Measurements from ENCODE around the gene CDNF.
"Not testable (repeated sequence)": the region's sequence is repeated elsewhere in the genome, so short reads cannot be mapped to it uniquely, and the experiment has no call there.

The CDNF gene

DNA sequence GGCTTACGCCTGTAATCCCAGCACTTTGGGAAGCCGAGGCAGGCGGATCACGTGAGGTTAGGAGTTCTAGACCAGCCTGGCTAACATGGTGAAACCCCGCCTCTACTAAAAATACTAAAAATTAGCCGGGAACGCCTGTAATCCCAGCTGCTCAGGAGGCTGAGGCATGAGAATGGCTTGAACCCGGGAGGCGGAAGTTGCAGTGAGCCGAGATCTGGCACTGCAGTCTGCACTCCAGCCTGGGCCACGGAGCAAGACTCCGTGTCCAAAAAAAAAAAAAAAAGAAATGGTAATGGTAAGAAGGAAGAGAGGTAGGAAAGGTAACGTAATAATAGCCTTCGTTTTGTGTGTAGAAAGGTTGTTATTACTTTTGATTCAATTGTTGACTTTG lies 1.5 kb upstream of the CDNF start:
- no peak for DNase-seq (ENCODE audit: low read depth in 2 of 2)

DNA sequence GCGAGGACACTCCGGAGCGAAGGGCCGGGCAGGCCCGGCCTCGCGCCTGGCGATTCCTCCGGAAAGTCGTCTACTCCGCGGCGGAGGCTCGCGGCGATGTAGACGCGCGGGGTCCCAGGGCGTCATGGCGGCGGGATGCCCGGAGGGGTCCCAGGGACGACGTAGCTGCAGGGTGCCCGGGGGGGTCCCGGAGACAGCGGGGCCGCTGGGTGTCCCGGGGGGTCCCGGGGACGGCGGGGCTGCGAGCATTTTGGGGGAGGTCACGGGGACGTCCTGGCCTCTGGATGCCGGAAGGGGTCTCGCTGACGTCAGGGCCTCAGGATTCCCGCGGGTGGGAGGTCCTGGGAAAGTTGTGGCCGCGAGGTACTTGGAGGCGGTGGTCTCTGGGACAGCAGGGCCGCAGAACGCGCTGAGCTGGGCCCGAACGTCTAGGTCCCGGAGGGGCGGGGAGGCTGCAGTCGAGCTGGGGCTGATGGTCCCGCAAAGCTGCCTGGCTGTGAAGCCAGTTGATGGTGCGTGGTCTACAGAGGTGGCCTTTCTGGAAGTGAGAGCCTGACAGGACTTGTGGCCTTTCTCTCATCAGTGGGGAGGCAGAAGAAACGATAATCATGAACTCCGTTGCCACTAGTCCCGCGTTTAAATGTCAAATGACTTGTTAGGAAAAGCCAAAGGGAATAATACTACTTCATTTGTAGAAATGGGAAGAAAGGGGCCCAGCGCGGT lies 906 bp upstream of the CDNF start:
- DNase-seq (ENCODE audit: low read depth in 2 of 2), result peak in 1 of 2 donors; percentile 20

DNA sequence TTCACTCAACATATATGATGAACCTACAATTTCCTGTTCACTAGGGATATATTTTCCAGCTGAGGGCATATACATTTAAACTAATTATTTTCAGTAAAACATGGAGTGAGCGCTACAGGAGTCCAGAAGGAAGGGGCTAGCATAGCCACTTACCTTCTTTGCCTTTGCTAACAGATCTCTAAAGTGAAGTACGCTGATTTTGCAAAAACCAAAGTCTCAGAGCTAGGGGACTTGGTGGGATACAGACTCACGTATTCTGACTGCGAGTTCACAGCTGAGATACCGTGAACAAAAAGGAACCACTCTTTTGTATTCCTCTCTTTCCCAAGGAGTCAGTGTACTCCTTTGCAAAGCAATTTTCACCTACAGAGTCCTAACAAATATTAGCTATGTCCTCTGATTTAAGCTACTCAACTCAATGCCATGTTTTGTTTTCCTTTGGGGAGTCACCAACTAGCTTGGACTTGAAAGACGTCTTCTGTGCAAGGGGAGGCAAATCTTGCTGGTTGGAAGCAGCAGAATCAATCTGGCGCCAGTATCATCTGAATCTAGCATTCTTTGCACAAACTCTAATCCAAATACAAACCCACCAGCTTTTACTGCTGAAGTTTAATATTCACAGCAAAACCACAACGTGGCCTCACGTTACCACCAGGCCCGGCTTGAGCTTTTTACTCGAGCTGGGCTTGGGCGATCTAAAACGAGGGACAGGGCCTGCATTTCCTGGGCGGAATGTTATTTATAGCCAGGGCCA lies 657 bp downstream of the CDNF start:
- DNase-seq (ENCODE audit: low read depth in 2 of 2), result no peak

DNA sequence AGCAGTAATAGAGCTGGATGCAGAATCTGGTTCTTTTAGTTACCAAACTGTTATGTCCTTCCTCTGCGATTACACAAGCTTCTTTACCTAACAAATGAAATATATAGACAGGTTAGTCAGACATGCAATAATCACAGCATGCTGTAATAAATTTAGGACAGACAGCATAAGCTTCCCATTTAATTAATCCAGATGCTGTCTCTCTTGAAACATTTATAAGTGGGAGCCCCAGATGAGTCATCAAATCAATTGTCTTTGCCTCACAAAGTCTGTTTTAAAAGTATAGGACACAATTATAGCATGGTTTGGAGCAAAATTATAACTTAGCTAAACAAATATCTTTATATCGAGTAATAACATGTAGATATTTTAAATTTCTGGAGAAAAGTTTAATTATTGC lies 1.6 kb downstream of the CDNF start:
- no peak for DNase-seq (ENCODE audit: low read depth in 2 of 2)

DNA sequence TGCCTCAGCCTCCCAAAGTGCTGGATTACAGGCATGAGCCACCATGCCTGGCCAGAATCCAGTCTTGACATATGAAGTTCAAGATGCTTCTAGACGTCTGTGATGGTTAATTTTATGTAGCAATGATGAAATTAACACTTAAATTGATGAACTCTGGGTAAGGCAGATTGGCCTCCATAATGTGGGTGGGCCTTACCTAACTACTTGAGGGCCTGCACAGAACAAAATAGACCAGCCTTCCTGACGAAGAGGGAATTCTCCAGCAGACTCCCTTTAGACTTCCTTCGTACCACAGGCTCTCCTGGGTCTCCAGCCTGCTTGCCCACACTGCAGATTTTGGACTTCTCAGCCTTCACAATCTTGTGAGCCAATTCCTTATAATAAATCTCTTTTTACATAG lies 4.7 kb downstream of the CDNF start:
- no peak for DNase-seq (ENCODE audit: low read depth in 2 of 2)

DNA sequence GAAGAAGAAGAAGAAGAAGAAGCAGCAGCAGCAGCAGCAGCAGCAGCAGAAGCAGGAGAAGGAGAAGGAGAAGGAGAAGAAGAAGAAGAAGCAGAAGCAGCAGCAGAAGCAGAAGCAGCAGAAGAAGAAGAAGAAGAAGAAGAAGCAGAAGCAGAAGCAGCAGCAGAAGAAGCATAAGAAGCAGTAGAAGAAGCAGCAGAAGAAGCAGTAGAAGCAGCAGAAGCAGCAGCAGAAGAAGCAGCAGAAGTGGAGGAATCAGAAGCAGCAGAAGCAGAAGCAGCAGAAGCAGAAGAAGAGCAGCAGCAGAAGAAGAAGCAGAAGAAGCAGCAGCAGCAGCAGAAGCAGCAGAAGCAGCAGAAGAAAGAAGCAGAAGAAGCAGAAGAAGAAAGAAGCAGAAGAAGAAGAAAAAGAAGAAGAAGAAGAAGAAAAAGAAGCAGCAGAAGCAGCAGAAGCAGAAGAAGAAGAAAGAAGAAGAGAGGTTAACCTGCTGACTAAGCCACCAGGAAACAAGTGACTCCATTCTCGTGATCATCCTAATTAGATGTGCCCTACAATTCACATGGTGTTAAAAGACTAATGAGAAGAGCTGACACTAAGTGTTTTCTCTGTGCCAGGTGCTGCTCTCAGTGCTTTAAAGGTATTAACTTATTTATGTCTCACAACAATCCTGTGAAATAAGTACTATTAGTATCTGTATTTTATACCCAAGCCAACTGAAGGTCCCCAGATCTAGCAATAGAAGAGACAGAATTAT lies 11.6 kb downstream of the CDNF start:
- DNase-seq (ENCODE audit: low read depth in 2 of 2), result no peak

DNA sequence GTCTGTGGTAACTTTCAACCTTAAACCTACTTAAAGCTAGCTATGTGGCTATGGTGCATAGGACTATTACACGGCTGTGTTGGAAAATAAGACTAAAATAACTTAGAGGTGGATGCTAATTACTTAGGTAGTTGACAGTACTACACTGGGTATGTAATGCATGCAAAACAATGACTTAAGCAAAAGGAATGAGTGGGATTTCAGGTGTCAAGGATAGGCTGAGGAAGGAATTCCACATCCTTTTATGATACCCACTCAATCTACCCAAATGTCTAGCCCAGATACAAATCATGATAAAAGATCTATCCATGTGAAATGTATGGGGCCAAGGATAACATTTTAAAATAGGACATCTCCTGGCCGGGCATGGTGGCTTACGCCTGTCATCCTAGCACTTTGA lies 13.9 kb downstream of the CDNF start:
- DNase-seq (ENCODE audit: low read depth in 2 of 2), result no peak

DNA sequence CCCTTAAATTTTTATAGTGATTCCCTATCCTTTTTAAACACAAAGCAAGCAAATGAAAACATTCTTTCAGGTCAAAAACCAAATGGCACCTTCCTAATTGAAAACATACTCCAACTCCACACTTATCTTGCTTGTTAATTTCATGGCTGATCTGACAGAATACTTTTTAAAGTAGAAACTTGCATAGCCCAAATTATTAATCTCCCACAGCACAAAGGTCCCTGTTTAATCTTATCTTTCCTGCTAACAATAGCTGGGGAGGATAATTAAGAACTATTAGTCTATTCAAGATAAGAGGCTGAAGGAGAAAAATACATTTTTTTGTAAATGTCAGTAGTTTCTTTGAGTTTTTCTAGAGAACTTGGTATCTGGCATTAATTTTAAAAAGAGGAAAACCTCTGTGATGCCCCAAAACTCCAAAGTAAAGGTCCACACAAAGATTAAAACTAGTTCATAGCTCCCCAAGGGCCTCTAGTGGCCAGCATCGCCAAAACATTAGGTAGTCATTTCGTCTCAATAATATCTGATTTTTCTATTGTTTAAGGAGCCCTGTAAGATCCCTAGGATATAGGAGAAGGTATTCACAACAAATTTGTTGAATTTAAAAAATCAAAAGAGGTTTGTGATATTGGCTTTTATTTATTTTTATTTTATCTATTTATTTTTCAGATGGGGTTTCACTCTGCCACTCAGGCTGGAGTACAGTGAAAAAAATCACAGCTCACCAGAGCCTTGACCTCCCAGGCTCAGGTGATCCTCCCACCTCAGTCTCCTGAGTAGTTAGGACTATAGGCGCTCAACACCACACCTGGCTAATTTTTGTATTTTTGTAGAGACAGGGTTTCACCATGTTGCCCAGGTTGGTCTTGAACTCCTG lies 14.7 kb downstream of the CDNF start:
- peak in 1 of 2 donors; percentile 27 for DNase-seq (ENCODE audit: low read depth in 2 of 2)

DNA sequence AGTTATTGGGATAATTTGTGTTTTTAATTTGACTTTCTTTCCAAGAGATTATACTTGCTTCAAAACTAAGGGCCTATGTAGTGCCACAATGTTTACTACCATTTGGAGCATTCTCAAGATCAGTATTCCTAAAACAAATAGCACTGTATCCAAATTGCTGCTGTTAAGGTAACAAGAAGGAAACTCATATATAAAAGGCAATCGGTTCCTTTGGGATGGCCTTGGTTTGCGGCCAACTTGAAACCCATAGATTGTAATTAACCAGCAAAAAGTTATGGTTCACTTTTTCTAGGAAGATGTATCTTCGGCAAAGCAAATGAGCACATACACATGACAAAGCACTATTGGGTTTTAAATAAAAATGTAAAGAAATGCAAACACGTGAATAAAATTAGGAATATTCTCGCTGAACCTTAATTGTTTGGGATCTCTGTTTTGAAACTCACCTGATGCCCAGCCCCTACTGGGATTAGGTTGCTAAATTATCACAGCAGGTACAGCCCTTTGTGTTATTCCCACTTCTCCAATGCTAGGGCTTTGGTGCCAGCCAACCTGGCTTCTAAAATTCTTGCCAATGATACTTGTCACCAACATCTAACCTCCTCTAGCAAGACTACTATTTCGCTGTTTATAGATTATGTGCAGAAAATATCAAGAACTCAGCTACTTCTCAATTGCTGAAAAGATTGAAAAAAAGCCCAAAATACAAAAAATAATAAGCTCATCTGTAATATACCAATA lies 16.0 kb downstream of the CDNF start:
- no peak for DNase-seq (ENCODE audit: low read depth in 2 of 2)

DNA sequence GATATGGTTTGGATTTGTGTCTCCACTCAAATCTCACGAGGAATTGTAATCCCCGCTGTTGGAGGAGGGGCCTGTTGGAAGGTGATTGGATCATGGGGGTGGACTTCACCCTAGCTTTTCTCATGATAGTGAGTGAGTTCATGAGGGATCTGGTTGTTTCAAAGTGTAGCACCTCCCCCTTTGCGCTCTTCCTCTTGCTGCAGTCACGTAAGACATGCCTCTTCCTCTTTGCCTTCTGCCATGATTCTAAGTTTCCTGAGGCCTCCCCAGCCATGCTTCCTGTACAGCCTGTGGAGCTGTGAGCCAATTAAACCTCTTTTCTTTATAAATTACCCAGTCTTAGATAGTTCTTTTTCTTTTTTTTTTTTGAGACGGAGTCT lies 17.1 kb downstream of the CDNF start:
- DNase-seq (ENCODE audit: low read depth in 2 of 2), result no peak

DNA sequence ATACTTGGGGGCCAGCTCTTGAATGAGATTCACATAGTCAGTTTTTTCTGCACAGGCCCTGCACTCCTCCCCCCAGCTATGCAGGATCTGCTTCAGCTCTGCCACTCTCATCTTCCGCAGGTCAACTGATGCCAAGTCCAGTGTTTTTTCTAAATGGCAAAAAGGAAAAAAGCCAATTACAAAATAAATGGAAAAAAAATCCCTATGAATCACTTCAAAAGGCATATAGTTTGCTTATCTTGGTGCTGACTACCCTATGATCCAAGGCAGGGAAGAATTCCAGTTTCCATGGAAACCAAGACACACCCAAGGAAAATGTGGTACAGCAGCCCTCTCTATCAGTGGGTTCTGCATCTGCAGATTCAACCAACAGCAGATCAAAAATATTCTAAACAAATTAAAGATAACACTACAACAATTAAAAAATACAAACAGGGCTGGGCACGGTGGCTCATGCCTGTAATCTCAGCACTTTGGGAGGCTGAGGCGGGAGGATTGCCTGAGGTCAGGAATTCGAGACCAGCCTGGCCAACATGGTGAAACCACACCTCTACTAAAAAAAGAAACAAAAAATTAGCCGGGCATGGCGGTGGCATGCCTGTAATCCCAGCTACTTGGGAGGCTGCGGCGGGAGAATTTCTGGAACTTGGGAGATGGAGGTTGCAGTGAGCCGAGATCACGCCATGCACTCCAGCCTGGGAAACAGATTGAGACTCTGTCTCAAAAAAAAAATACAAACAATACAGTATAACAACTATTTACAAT lies 17.6 kb downstream of the CDNF start:
- no peak for DNase-seq (ENCODE audit: low read depth in 2 of 2)

DNA sequence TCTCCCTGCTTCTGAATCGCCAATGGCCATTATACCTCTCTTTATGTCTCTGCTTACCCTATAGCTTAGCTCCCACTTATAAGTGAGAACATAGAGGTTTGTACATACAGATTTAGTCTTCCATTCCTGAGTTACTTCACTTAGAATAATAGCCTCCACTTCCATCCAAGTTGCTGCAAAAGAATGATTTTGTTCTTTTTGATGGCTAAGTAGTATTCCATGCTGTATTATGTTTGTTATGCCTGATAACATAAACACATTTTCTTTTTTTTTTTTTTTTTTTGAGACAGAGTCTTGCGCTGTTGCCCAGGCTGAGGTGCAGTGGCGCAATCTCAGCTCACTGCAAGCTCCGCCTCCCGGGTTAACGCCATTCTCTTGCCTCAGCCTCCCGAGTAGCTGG lies 21.1 kb downstream of the CDNF start:
- not testable (repeated sequence) for DNase-seq (ENCODE audit: low read depth in 2 of 2)

DNA sequence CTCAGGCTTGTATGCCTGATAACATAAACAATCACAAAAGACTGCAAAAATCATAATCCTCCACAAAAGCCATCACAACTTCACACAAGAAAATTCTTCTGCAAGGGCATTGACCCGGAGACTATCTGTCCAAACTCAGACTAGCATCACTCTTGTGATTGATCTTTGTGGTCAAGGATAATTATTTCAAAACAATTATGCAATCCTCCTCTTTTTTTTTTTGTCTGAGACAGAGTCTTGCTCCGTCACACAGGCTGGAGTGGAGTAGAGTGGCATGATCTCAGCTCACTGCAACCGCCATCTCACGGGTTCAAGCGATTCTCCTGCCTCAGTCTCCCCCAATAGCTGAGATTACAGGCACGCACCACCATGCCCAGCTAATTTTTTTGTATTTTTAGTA lies 22.2 kb downstream of the CDNF start:
- no peak for DNase-seq (ENCODE audit: low read depth in 2 of 2)

DNA sequence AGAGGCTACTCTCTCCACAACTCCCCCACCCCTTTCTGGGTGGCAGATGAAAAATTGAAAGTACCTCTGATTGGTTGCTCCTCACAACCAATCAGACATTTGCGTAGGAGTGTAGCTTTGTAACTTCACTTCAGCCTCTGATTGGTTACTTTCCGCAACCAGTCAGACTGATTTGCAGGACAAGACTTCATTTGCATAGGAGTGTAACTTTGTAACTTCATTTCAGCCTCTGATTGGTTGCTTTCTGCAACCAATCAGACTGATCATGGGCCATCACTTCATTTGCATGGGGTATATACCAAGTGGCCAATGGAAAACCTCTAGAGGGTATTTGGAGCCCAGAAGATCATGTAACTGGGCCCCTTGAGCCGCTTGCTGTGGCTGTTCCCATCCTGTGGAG lies 25.6 kb downstream of the CDNF start:
- no peak for DNase-seq (ENCODE audit: low read depth in 2 of 2)

DNA sequence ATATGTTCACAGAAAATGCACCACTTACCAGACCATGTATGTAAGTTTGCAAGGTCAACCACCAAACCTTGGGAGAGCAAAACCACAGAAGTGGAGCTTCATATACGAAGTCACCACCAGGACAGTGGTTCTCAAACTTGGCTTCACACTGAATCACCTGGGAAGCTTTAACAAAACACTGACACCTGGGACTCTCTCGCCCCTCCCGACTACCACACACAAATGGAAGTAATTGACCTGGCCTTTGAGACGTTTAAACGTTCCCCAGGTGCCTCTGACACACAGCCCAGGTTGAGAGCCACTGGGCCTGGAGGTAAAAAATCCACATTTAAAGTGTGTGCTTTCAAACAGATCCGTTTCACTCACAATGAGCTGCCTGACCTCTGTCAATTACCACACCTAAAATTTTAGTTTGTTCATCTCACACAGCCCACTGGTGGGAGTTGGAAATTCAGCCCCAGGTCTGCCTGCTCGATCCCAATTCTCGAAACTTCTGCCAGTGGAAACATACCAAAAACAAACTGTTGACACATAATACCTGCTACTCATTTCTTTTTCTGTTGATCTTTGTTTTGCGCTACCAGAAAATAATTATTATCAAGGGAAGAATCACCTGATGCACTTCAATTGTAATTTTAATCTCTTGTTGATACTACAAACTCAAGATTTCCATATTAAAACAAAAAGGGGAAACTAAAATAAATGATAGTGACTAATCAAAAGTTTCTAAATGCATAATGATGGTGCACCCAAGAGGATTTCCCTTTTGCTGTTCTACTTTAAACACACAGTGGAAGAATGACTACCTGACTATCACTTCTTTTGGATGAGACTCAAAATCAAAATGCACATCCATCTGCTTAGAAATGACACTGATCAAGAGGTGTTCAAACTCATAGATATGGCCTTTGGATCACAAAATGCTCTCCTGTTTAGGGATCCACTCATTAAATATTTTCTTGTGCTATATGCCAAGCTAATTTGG lies 26.6 kb downstream of the CDNF start:
- DNase-seq (ENCODE audit: low read depth in 2 of 2), result no peak

DNA sequence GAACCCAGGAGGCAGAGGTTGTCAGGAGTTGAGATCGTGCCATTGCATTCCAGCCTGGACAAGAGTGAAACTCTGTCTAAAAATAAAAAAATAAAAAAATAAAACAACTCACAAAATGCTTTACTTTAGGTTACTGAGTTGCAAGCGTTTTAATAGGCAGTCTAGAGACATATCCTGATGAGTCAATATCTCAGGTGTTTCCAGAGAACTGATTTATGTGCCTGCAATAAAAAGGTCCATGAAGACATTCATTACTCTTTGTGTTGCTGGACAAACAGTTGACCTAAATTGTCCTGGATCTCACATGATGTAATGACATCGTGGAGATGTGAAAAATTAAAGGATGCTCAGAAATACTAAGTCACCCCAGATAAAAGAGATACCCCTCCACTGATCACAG lies 31.5 kb downstream of the CDNF start:
- DNase-seq (ENCODE audit: low read depth in 2 of 2), result no peak

DNA sequence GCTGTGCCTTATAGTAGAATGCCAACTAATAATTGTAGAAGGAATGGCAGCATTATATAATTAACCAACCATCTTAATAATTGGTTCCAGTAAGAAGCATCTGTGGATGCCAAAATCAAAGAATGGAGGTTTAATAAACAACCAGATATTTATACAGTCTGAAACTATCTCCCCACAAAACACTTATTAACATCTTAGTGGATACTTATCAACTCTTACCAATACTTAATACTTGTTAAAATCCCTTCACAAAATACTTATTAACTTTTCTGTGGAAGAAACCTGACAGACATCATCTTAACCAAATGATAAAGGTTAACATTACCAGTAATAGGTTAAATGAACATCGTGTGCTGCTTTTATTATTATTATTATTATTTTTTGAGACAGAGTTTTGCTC lies 34.0 kb downstream of the CDNF start:
- no peak for DNase-seq (ENCODE audit: low read depth in 2 of 2)

DNA sequence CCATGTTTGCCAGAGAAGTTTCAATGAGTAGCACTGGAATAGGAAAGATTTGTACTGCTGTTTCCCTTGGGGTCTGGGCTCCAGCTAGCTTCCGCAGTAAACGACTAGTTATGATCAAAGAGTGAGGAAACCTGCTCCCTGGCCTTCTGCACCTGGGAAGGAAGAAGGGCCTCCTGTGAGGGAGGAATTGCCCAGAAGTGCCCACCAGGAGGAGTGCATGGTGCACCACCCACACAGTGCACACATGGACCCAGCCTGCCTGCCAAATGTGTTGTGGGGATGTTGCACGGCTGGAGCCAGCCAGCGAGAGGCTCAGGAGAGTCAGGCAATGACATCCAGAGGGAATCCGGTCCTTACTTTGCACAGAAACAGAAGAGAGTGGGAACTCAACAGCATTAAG lies 36.1 kb downstream of the CDNF start:
- DNase-seq (ENCODE audit: low read depth in 2 of 2), result no peak

DNA sequence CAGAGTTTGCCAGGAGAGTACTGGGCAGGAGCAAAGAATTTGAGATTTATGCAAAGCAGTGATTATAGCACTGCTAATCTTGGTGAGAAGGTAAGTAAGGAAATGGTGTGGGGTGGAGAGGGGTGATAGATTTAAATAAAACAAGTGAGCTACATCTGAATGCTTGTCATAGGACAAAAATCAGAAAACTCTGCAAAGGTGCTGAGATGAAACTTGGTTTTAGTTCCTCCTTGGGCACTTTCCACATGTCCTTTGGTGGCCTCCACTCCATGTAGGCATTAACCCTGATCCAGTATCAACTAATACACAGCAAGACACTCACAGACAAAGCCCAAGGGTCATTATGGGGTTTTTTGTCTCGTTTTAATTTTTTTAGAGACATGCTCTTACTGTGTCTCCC lies 37.4 kb downstream of the CDNF start:
- no peak for DNase-seq (ENCODE audit: low read depth in 2 of 2)
